Mucosa of gallbladder (tissue), 1 donor: ENCODE measurements around the gene BCAP31. TPM values are rescaled to one million over a fixed set of nuclear protein-coding genes. Genes with fewer than 3 reads are reported as not detected.
"Not testable (repeated sequence)": the region's sequence is repeated elsewhere in the genome, so short reads cannot be mapped to it uniquely, and the experiment has no call there.

Experiments
- DNase-seq: peaks from one replicate; pipeline ENCODE4 v3.0.0-alpha.2; 2020; ENCODE audit warnings: low spot score
- total RNA-seq: library from RNA; stranded (reverse); gene quantifications from one replicate; pipeline ENCODE4 v1.2.1, GENCODE V29; 2021
- donor health status: DM: no; HTN: no; CAD: no.

The BCAP31 gene
- total RNA-seq, 1 donor from 2014 or later = 221 TPM

- no peak for DNase-seq
Observed at GRCh38 chrX:153735274-153735673, 11.1 kb upstream of the BCAP31 start.

- DNase-seq = no peak
Observed at GRCh38 chrX:153734871-153735270, 10.7 kb upstream of the BCAP31 start.

- DNase-seq = no peak
Observed at GRCh38 chrX:153733651-153734240, 9.6 kb upstream of the BCAP31 start.

GRCh38 chrX:153732401-153732800, 8.2 kb upstream of the BCAP31 start:
- DNase-seq = no peak

- DNase-seq = no peak
Observed at GRCh38 chrX:153731845-153732215, 7.6 kb upstream of the BCAP31 start.

GRCh38 chrX:153731117-153731844, 7.1 kb upstream of the BCAP31 start:
- no peak for DNase-seq

- DNase-seq = not testable (repeated sequence)
Observed at GRCh38 chrX:153730115-153730514, 5.9 kb upstream of the BCAP31 start.

GRCh38 chrX:153728951-153729631, 4.9 kb upstream of the BCAP31 start:
- no peak for DNase-seq

- DNase-seq = no peak
Observed at GRCh38 chrX:153728095-153728494, 3.9 kb upstream of the BCAP31 start.

- DNase-seq = peak; percentile 64
Observed at GRCh38 chrX:153727123-153727931, 3.1 kb upstream of the BCAP31 start.

- DNase-seq = peak; percentile 41
Observed at GRCh38 chrX:153726286-153727122, 2.3 kb upstream of the BCAP31 start.

- no peak for DNase-seq
Observed at GRCh38 chrX:153725832-153726285, 1.7 kb upstream of the BCAP31 start.

GRCh38 chrX:153725039-153725831, 1.0 kb upstream of the BCAP31 start:
- DNase-seq = no peak

- DNase-seq = no peak
Observed at GRCh38 chrX:153723351-153724251, 586 bp downstream of the BCAP31 start.

- DNase-seq = no peak
Observed at GRCh38 chrX:153722704-153723350, 1.4 kb downstream of the BCAP31 start.

- no peak for DNase-seq
Observed at GRCh38 chrX:153719701-153720100, 4.5 kb downstream of the BCAP31 start.

- DNase-seq = no peak
Observed at GRCh38 chrX:153719238-153719637, 4.9 kb downstream of the BCAP31 start.

GRCh38 chrX:153717445-153717844, 6.7 kb downstream of the BCAP31 start:
- DNase-seq = no peak

GRCh38 chrX:153714256-153714655, 9.9 kb downstream of the BCAP31 start:
- DNase-seq = no peak
